ENCODE measurements around the gene ABCD2.
A peak's percentile ranks its signal among the peaks of the same experiment; 100 is the strongest.
"Not testable (repeated sequence)": the region's sequence is repeated elsewhere in the genome, so short reads cannot be mapped to it uniquely, and the experiment has no call there.

Gene ABCD2

DNA sequence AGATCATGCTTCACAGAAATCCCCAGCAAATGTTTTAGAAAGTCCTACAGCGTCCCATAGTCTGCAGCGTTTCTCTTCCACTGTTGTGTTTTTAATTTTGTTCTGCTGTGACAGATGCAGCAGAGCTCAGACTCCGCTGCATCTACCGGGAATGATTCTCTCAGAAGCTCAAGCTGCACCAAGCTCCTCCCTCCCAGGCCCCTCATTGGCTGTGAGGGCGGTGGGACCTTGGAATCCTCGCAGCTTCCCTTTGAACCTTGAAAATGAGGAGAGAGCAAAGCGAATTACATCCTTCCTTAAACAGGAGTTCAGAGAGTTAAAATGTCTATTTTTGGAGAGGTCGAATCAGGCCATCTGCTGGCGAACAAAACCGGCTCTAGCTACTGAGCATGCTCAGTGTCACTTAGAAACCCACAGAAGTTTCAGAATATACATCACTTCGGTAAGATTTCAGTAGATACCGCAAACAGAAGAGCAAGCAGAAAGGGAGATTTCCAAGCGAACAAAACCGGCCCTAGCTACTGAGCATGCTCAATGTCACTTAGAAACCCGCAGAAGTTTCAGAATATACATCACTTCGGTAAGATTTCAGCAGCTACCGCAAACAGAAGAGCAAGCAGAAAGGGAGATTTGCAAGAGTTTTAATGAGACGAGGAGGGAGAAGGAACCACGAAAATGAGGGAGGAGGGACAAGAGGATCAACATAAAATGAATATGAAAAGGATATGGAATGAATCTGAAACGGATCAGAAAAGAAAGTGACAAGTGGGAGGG, at the start of gene ABCD2:
Gene ABCD2, minus strand, starts transcription at position 144 of the 774 bp plus-strand sequence. CDS start 188 bp downstream, outside the sequence.
- DNase-seq (ENCODE audit: low spot score) = peak; percentile 86

DNA sequence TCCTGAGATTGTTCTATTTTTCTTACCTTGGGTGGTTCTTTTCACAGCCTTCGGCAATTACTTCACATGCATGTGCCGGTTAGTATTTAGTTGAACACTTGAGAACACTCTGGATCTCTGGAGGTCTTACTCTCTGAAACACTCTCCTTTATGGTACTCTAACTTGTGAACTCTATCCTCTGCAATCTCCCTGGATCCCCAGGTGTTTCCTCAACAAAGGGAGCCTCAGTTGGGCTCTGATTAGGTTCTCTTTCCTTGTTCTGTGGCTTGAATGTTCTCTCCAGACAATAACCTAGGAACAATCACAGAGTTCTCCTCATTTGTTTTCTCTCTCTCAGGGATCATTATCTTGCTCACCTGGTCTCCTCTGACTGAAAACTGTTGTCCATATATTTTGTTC, 40.5 kb upstream of the ABCD2 start:
- DNase-seq (ENCODE audit: low spot score) = no peak

DNA sequence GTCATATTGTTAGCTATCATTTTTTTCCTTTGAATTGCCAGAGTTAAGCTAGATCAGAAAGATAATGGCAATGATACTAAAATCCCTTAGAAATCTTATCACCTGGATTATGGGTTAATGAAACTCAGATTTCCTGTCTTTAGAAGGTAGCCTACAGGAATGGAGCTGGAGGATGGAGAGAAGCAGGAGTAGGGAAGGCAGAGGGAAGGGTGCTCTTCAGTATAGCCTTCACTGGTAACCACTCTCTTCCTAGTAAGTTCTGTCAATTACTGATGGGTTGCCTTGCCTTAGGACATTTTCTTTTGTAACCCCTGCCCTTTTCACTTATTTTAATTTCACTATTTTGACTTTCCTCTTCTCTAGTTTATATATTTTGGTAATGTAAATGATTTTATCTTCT, 27.8 kb upstream of the ABCD2 start:
- DNase-seq (ENCODE audit: low spot score) = no peak

DNA sequence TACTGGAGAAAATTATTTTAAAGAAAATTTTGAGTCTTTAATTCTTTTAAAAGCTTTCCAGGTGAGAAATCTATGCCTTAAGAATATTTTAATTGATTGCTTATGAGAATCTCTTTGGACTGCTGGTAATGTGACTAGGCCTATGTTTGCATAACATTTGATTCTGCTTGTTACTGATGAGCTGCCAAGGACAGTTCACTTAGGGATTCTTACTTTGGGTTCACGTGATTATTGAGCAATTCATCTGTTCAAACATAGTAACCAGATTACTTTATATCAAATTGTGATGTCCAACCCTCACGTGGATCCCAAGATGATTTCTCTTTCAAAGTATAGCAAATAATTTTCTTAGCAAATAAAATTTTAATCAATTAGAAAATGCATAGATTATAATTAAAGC, 27.4 kb upstream of the ABCD2 start:
- DNase-seq (ENCODE audit: low spot score) = no peak

DNA sequence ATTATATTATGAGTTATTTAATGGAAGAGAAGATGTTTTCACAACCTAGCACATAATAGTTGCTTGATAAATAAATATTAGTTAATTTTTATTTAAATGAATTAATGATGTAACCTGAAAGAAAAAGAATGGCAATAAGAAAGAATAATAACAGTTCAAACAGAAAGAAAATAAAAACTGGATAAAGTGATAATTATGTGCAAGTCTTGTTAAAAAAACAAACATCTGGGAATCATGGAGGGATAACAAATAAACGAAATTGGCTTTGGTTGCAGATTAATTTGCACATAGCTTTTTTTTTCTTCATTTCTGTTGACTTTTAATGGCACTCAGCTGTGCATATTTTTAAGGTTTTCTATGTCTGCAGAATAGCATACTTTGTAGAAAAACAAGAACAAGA, 23.4 kb upstream of the ABCD2 start:
- DNase-seq (ENCODE audit: low spot score) = no peak

DNA sequence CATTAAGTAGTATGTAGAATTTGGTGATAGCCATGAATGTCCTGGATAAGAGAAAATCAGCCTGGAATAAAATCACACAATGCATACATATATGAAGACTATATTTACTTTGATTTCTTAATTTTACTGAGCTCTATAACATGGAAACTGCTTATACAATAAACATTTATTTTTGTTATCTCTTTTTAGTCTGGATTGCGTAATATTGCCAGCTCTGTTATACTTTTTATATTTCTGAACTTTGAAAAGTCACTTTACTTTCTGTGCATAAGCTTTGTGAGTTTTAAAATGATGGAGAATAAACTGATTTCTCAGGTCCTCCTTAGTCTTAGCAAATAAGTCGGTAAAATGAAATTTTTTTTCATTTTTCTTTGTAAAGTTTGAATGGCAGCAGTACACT, 19.2 kb upstream of the ABCD2 start:
- DNase-seq (ENCODE audit: low spot score) = no peak

DNA sequence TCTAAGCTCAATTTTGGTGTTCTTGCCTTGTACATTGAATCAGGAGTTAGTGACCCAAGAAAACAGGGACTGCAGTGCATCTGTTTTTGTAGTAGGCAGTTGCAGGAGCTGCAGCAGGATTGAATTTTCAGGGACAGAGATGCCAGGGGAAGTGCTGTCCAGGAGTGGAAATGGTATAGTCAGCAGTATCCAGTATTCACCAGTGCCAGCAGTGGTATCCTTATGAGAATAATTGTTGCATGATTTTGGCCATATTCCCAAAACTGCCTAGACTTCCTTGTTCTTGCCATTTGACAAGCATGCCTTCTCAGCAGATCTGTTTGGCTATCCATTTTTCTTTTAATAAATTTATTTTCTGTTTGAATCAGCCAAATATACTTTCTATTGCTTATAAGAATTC, 18.6 kb upstream of the ABCD2 start:
- DNase-seq (ENCODE audit: low spot score) = no peak

DNA sequence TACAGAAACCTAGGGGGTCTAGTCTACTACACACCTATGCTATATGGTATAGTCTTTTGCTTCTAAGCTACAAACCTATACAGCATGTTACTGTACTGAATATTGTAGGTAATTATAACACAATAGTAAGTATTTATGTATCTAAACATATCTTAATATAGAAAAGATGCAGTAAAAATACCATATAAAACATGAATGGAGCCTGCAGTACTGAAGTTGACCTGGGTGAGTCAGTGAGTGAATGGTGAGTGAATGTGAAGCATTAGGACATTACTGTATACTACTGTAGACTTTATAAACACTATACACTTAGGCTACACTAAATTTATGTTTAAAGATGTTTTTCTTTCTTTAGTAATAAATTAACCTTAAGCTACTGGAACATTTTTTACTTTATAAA, 13.1 kb upstream of the ABCD2 start:
- no peak for DNase-seq (ENCODE audit: low spot score)

DNA sequence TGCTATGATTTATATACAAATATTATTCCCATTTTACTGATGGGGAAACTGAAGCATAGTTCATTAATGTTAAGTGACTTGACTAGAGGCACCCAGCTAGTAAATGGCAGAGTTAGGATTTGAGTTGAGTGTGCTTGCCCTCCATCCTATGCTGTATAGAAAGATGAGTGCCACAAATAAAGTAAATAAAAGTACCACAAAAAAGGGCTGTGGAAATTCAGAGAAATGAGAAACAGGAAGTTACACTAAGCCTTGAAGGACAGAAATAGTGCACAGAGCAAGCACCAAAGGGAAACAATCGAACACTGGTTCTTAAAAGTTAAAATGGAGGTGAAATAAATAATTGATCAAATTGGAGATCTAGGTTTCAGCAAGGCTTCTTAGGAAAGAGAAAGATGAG, 9.2 kb upstream of the ABCD2 start:
- DNase-seq (ENCODE audit: low spot score) = peak; percentile 59

DNA sequence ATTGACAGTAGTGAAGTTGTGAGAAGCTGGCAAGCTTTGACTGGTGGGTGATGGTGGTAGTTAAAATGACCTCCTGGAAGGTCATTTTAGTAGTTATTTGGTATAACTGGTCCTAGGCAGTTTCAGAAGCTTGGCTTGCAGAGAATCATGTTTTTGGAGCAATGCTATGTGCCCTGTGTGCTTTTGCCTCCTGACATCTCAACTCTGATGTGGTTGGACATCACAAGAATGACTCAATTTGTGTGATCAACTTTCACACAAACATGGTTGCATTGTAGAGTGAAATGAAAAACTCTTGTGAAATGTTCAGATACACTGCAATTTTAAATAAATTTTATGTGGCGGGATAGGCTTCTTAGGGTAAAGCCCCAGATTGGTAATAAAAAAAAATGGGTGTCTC, 8.3 kb upstream of the ABCD2 start:
- DNase-seq (ENCODE audit: low spot score) = no peak

DNA sequence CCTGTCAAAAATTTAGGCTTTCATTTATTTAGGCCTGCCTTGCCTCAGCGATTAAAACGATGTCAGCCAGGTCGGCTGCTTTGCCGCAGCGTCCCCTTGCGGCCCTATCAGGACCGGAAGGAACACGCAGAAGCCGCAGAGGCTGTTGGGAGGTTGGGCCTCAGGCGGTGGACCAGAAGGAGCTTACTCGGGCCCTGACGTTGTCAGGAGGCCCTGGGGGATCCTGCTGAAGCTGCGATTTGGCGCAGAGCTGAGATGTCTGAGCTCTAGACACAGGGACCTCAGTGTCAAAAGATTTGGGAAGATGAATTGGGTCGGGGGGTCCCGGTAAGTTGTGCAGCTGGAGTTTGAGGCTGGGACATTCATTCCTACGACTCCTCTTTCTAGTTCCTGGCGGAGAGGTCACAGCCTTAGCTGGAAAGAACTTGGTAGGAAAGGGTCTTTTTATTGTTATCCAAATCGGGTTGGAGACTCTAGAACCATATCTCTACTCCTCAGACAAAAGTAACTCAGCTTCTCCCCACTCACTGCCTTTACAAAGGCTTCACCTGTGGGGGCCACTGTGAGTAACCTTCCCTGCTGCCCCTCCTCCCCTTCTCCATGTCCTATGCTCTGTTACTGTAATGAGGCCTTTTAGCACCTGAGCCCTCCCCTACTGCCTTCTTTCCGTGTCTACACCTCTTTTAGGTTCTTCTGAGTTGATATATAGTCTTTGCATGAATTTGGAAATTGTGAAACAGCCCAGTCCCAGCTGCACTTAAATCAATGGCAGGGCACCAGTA, 6.6 kb upstream of the ABCD2 start:
- no peak for DNase-seq (ENCODE audit: low spot score)

DNA sequence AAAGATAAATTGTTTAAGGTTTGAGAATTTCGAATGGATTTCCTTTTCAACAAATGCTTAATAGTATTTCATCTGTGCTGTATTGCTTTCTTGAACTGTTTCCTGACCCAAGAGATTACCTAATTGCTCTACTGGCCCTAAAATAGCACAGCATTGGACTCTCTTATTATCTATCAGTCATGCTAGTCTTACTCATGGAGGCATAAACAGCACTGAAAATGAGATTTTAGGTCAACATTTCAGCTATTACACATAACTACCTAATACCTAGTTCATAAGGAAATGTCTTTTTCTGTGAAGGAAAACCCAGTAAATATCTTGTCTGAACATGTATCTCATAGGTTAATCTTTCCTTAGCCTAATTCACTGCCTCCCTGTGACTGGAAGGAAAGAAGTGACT, 4.3 kb upstream of the ABCD2 start:
- no peak for DNase-seq (ENCODE audit: low spot score)

DNA sequence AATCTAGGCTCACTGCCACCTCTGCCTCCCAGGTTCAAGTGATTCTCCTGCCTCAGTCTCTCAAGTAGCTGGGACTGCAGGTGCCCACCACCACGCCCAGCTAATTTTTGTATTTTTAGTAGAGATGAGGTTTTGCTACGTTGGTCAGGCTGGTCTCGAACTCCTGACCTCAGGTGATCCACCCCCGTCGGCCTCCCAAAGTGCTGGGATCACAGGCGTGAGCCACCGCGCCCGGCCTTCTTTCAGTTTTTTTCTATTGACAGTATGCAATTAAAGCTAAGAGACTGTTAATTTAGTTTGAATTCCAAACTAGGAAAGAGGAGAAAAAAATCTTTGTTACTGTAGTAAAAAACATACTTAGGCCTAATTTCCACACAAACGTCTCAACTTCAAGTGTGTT, 3.6 kb upstream of the ABCD2 start:
- not testable (repeated sequence) for DNase-seq (ENCODE audit: low spot score)

DNA sequence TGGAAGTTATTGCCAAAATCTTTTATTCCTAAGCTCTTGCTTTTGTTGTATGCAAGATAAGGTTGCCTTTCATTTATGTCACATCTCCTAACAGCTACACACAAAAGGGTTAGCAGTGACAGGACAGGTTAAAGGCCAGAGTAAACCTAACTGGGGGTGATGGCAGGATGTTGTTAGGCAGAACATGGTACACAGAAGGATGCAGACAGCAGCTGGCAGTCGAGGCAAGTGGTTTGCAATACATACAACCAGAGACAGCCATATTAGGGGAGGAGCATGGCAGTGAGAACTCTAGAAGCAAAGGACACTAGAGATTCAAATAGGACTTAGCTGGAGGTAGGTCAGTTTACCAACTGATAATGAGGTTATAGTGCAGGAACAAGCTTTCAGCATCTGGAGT, 2.7 kb upstream of the ABCD2 start:
- peak; percentile 20 for DNase-seq (ENCODE audit: low spot score)

DNA sequence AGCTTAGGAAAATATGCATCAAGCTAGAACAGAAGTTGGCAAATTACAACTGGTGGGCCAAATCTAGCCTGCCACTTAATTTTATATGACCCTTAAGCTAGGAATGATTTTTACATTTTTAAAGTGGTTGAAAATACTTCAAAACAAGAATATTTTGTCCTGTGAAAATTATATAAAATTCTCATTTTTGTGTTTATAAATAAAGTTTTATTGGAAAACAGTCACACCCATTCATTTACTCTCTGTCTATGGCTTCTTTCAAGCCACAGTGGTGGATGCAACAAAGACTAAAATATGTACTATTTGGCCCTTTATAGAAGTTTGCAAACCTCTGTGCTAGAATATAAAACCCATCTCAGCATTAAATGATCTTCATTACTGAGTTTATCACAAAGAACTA, 2.1 kb upstream of the ABCD2 start:
- DNase-seq (ENCODE audit: low spot score) = no peak

DNA sequence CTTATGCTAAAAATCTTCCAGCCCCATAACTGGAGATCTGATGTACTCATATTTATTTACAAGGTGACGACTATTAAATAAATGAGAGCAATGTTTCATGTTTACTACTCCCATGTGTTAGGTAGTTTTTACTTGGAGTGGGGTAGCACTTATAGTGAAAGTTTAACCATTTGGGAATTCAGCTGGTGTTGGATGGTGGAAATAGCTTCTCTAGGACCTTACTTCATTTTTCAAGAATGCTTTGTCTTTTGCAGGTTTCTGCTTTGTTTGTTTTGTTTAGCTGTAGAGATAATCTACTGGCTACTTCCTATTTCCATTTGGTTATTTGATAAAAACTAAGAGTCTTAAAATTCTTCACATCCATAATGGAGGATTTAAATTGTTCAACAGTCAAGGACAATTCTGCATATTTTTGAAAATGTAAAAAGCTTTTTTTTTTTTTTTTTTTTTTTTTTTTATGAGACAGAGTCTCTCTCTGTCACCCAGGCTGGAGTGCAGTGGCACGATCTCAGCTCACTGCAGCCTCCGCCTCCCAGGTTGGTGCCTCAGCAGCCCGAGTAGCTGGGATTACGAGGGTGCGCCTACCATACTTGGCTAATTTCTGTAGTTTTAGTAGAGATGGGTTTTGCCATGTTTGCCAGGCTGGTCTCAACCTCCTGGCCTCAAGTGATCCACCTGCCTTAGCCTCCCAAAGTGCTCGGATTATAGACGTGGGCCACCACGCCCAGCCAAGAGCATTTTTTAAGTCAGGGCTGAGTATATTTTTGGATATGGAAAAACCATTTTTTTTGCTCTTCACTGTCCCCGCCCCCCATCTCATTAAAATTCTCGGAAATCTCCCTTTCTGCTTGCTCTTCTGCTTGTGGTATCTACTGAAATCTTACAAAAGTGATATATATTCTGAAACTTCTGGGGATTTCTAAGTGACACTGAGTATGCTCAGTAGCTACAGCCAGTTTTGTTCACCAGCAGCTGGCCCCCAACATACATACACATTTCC, 1.4 kb upstream of the ABCD2 start:
- DNase-seq (ENCODE audit: low spot score) = peak; percentile 25

DNA sequence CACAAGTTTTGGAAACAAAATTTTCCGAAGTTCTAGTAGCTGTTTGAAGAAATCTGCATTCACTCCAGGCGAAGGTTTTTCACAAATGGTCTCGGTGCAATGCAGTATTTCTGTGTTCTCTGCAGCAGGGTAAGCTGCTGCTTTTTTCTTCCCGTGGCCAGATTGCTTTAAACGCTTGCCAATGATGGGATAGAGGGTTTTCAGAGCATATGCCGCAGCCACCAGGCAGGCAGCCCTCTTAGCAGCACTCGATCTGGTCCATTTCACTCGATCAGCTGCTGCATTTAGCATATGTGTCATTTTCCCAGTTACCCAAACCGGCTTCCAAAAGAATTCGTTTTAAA, 315 bp downstream of the ABCD2 start:
- DNase-seq (ENCODE audit: low spot score) = peak; percentile 31

DNA sequence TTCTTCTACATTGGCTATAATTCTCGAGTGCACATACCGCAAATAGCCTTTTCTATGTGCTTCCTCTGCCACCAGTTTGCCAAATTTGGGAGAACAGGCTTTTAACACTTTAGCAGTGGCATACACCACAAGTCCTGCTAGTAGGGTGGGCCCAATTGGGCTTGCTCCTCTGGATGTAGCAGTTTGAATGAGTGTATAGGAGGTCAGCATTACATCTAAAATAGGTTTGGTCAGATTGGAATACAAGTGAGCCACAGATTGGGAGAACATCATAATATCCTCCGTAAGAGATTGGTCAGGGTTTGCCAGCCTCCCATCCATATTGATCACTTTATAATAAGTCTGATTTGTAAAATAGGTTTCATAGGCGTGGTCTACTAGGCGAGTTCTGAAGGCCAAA, 902 bp downstream of the ABCD2 start:
- DNase-seq (ENCODE audit: low spot score) = peak; percentile 7

DNA sequence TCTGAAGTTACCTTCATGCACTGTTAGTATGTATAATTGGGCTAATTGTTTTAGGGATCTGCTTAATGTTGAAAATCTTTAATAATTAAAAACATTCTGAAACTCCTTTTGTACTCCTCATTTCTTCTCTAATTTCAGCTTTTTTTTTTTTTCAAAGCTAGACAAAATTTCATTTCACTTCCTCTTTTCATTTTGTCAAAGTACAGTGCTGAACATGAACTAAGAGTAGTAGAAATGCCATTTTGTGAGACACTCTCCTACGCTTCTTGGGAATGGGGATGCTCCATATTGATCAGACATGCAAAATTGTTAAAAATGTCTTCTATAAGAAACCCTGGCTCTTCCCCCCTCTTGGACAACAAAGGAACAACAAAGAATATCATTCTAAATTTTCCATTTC, 1.7 kb downstream of the ABCD2 start:
- DNase-seq (ENCODE audit: low spot score) = no peak

DNA sequence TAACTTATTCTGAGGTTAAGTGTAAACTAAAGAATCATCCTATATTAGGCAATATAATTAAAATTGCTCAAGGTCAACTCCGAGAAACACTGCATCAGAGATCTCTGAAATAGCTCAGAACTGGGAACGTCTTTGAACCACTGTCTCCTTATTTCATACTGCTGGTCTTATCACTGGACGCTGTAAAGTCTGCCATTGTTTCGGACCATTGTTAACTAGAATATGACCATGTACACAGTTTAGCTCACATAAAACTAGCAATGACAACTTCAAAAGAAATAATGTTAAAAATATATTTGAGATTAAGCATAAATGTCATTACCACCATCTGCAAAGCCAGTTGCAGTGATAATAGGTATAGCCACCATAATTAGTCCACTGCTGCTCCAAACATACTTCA, 2.9 kb downstream of the ABCD2 start:
- no peak for DNase-seq (ENCODE audit: low spot score)

DNA sequence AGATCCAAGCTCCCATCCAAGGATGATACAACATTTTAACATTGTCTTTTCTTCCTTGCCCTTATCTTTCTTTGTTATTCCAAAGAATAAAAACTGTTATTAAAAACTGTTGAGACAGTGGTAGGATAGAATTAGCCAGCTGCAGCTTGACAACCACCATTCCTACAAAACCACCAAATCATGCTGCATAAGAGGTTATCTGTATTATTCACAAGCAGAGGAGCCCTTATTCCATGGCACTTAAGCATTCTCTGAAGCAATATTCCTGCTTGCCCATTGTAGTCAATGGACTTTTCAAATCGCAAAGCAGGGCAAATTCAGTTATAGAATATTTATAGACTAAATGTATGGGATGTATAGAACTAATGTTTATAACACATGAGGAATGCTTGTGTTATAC, 3.4 kb downstream of the ABCD2 start:
- DNase-seq (ENCODE audit: low spot score) = no peak

DNA sequence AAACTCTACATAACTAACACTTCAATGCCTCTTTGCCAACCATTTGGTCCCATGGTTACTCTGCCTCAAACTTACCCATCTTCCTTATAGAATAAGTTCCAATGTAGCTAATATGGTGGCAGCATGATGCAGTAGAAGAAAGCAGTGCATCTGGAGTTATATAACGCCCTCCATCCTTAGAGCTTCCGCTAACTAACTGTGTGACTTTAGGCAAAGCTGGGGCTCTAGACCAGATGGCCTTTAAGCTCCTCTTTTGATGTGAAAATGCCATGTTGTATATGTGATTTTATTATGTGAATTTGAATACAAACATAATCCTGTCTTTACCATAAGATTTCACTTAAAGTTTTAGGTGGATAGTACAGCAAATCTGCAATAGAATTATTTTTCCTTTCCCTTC, 6.1 kb downstream of the ABCD2 start:
- DNase-seq (ENCODE audit: low spot score) = no peak

DNA sequence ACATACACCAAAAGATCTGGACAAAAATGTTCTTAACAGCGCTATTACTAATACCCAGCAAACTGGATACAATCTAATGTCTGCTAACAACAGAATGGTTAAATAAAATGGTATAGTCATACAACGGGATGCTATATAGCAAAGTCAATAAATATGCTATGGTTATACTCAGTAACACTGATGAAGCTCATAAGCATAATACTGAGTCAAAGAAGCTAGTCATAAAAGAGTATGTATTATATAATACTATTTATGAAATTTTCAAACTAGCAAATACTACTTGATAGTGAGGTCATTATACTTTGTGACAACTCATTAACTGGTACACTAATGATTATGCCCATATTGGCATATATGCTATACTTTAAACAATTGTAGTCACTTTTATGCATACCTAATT, 7.4 kb downstream of the ABCD2 start:
- no peak for DNase-seq (ENCODE audit: low spot score)

Measured in CD4-positive, alpha-beta T cell treated with Interleukin-6 at 100 ng/mL for 8 hours (primary cell).